GM12892 (cell line): ENCODE measurements around the gene GPC5.
"Not testable (repeated sequence)": the region's sequence is repeated elsewhere in the genome, so short reads cannot be mapped to it uniquely, and the experiment has no call there.

Experiments used
- POLR2A ChIP-seq: IDR thresholded peaks from 2 replicates; pipeline ENCODE4 v1.6.1; 2011; ENCODE audit warnings: low read depth, low read length, control low read depth
- POLR2AphosphoS5 ChIP-seq: IDR thresholded peaks from 2 replicates; pipeline ENCODE4 v1.6.1; 2011; ENCODE audit warnings: low read depth, low read length, control low read depth
- TAF1 ChIP-seq: IDR thresholded peaks from 2 replicates; pipeline ENCODE4 v1.6.1; 2011; ENCODE audit warnings: low read depth, mild to moderate bottlenecking, control low read depth, low read length, borderline replicate concordance

DNA sequence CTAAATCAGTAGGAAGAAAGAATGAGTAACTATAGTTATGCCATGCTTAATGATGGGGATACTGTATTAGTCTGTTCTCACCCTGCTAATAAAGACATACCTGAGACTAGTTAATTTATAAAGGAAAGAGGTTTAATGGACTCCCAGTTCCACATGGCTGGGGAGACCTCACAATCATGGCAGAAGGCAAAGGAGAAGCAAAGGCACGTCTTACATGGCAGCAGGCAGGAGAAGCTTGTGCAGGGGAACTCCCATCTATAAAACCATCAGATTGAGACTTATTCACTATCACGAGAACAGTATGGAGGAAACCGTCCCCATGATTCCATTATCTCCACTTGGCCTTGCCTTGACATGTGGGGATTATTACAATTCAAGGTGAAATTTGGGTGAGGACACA is 1084.4 kb downstream of the GPC5 start:
- TF ChIP-seq TAF1, POLR2A, POLR2AphosphoS5: not testable (repeated sequence)
